Neuronal stem cell (in vitro differentiated cells): ENCODE measurements around the gene SIGMAR1. TPM values are rescaled to one million over a fixed set of nuclear protein-coding genes. Genes with fewer than 3 reads are reported as not detected.

Experiments used
- small RNA-seq: library from polyadenylated mRNA; stranded (forward); fragments of <200 nt; extraction: miRNeasy Mini kit (QIAGEN cat#:217004); gene quantifications from one replicate; pipeline ENCODE3, GENCODE V24; 2013; ENCODE audit not compliant: insufficient read depth

SIGMAR1 gene

Small RNA genes lying within 50 kb of the gene (small RNA-seq; reads per million reads assigned to genes)
- not detected for gene CCL27
